Vagina (tissue), 2 donors: Measurements from ENCODE around the gene KRTAP4-16.

Experiments
- CTCF ChIP-seq, 3 experiments: fragments of 450-650 bp in 2 of 3; fragments of 200-600 bp in 1 of 3; sonication (generic) in 1 of 3; IDR thresholded peaks; one replicate each; pipeline ENCODE4 v1.5.1; 2017 to 2019; ENCODE audit warnings: antibody characterized with exemption in 3 of 3, mild to moderate bottlenecking in 2 of 3, moderate library complexity in 2 of 3
- POLR2AphosphoS5 ChIP-seq, 2 donors: sonication (generic); formaldehyde crosslinking; IDR thresholded peaks; one replicate each; pipeline ENCODE4 v1.9.0; 2017; ENCODE audit warnings: antibody characterized with exemption in 2 of 2, mild to moderate bottlenecking in 2 of 2, low read depth in 1 of 2; ENCODE audit not compliant: insufficient read depth in 1 of 2

GRCh38 chr17:41067281-41067680, 34.7 kb downstream of the KRTAP4-16 start:
- TF ChIP-seq POLR2AphosphoS5 (IDR thresholded peaks at IDR 0.05; ENCODE audit: insufficient read depth in 1 of 2, low read depth in 1 of 2) (no peak), CTCF (IDR thresholded peaks at IDR 0.05) (no peak)
